Fibroblast of upper back skin (primary cell): ENCODE data around the gene HS6ST3.

Experiments used
- DNase-seq: peaks from one replicate; pipeline ENCODE4 v3.0.0-alpha.2; 2013

HS6ST3 gene

GRCh38 chr13:96203471-96203870 is 113.6 kb downstream of the HS6ST3 start:
- DNase-seq: no peak

GRCh38 chr13:96214824-96215445 is 125.0 kb downstream of the HS6ST3 start:
- DNase-seq: no peak

- DNase-seq: no peak
These were observed 126.6 kb downstream of the HS6ST3 start for GRCh38 chr13:96216543-96216942.

- no peak for DNase-seq
These were observed 128.6 kb downstream of the HS6ST3 start for GRCh38 chr13:96218475-96218874.

- DNase-seq: no peak
These were observed 131.6 kb downstream of the HS6ST3 start for GRCh38 chr13:96221471-96221870.

GRCh38 chr13:96223231-96223630 is 133.3 kb downstream of the HS6ST3 start:
- no peak for DNase-seq

GRCh38 chr13:96229356-96229755 is 139.4 kb downstream of the HS6ST3 start:
- DNase-seq: no peak

- DNase-seq: no peak
These were observed 148.3 kb downstream of the HS6ST3 start for GRCh38 chr13:96238241-96238640.

- no peak for DNase-seq
These were observed 149.0 kb downstream of the HS6ST3 start for GRCh38 chr13:96238861-96239260.

GRCh38 chr13:96243376-96243775 is 153.5 kb downstream of the HS6ST3 start:
- no peak for DNase-seq

GRCh38 chr13:96248103-96248502 is 158.2 kb downstream of the HS6ST3 start:
- no peak for DNase-seq

GRCh38 chr13:96248996-96249395 is 159.1 kb downstream of the HS6ST3 start:
- no peak for DNase-seq

GRCh38 chr13:96252903-96253302 is 163.0 kb downstream of the HS6ST3 start:
- no peak for DNase-seq

- no peak for DNase-seq
These were observed 183.3 kb downstream of the HS6ST3 start for GRCh38 chr13:96273196-96273595.

- DNase-seq: no peak
These were observed 184.1 kb downstream of the HS6ST3 start for GRCh38 chr13:96274046-96274445.

GRCh38 chr13:96279904-96280303 is 190.0 kb downstream of the HS6ST3 start:
- DNase-seq: no peak

GRCh38 chr13:96284971-96285370 is 195.1 kb downstream of the HS6ST3 start:
- DNase-seq: no peak

GRCh38 chr13:96285729-96286128 is 195.8 kb downstream of the HS6ST3 start:
- DNase-seq: no peak

GRCh38 chr13:96294930-96295881 is 205.3 kb downstream of the HS6ST3 start:
- no peak for DNase-seq

- no peak for DNase-seq
These were observed 207.5 kb downstream of the HS6ST3 start for GRCh38 chr13:96297360-96297759.

- DNase-seq: no peak
These were observed 209.3 kb downstream of the HS6ST3 start for GRCh38 chr13:96299235-96299634.

GRCh38 chr13:96308568-96308967 is 218.7 kb downstream of the HS6ST3 start:
- no peak for DNase-seq

- no peak for DNase-seq
These were observed 225.1 kb downstream of the HS6ST3 start for GRCh38 chr13:96314974-96315373.

GRCh38 chr13:96338030-96338429 is 248.1 kb downstream of the HS6ST3 start:
- DNase-seq: no peak
